Activated naive CD8-positive, alpha-beta T cell treated with anti-CD3 and anti-CD28 coated beads for 36 hours (primary cell): ENCODE measurements around the gene NPY5R. TPM values are rescaled to one million over a fixed set of nuclear protein-coding genes. Genes with fewer than 3 reads are reported as not detected.

Source experiments
- total RNA-seq, 2 experiments: library from RNA; stranded (reverse); gene quantifications; one replicate each; pipeline ENCODE4 v1.2.3, GENCODE V29; 2021

The NPY5R gene
- total RNA-seq, 2 experiments from 2014 or later = not detected

Other genes starting within 250 kb of the NPY5R start
- 10 to 100 TPM; 34.3 to 34.8 TPM for gene NAF1, start 177.0 kb upstream of the NPY5R start, total RNA-seq
- gene NPY1R, start 11.3 kb upstream of the NPY5R start, total RNA-seq = not detected
- gene TKTL2, start 129.9 kb downstream of the NPY5R start, total RNA-seq = not detected
- 10 to 100 TPM; 48.4 to 57.4 TPM for gene TMA16, start 150.8 kb downstream of the NPY5R start, total RNA-seq